ENCODE results near the gene ATXN7L1. TPM values are rescaled to one million over a fixed set of nuclear protein-coding genes. Genes with fewer than 3 reads are reported as not detected.
A peak's percentile ranks its signal among the peaks of the same experiment; 100 is the strongest.
"Not testable (repeated sequence)": the region's sequence is repeated elsewhere in the genome, so short reads cannot be mapped to it uniquely, and the experiment has no call there.

The ATXN7L1 gene
- total RNA-seq, 1 donor from 2014 or later: 5.3 TPM

- peak; percentile 52 for ATAC-seq (ENCODE audit: poor library complexity)
- intact Hi-C loops (cut with DNase I): no loop called here
- DNase-seq: no peak
Observed at GRCh38 chr7:105707967-105708762, 168.2 kb downstream of the ATXN7L1 start.

- DNase-seq (no peak), ATAC-seq (ENCODE audit: poor library complexity) (no peak)
- intact Hi-C loops (cut with DNase I): no loop called here
Observed at GRCh38 chr7:105707381-105707780, 169.0 kb downstream of the ATXN7L1 start.

DNA sequence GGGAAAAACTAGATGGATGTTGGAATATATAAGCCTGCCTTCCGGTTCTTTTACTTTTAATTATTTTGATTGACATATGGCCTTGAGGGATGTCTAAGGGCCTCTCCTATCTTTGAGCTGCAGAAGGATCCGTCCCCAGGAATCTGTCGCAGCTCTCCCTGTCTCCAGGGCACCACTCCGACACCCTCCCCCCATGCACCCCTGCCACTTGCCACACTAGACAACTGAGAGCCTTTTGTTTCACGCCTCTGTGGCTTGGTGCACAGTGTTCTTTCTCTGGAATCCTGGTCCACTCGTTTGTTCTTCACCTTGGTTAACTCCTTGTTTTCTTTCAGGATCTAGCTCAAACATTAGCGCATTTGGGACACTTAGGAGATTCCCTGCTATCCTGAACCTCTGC lies 171.0 kb downstream of the ATXN7L1 start:
- no peak for DNase-seq
- no peak for ATAC-seq (ENCODE audit: poor library complexity)
- intact Hi-C loops (cut with DNase I): no loop called here

GRCh38 chr7:105703207-105703930 lies 173.0 kb downstream of the ATXN7L1 start:
- ATAC-seq (ENCODE audit: poor library complexity): no peak
- no peak for DNase-seq
- intact Hi-C loops (cut with DNase I): no loop called here

- intact Hi-C loops (cut with DNase I): no loop called here
- ATAC-seq (ENCODE audit: poor library complexity) (no peak), DNase-seq (no peak)
Observed at GRCh38 chr7:105699568-105700236, 176.7 kb downstream of the ATXN7L1 start.

DNA sequence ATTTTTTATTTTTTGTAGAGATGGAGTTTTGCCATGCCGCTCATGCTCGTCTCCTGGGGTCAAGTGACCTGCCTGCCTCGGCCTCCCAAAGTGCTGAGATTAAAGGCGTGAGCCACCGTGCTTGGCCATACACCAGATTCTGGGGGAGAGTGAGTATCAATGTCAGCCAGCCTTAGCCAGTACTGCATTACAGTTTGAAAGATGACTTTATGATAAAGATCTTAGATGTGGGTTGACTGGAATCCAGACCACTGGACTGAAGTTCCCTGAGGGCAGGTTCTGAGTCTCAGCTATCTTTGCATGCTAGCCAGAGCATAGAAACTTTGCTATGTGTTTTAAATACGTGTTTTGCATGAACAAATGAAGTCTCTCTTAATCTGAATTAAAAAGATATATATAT lies 177.9 kb downstream of the ATXN7L1 start:
- DNase-seq (no peak), ATAC-seq (ENCODE audit: poor library complexity) (no peak)
- intact Hi-C loops (cut with DNase I): no loop called here

GRCh38 chr7:105697753-105698152 lies 178.6 kb downstream of the ATXN7L1 start:
- intact Hi-C loops (cut with DNase I): no loop called here
- no peak for DNase-seq
- ATAC-seq (ENCODE audit: poor library complexity): no peak

- intact Hi-C loops (cut with DNase I); DNase-seq; ATAC-seq (ENCODE audit: poor library complexity): not testable (repeated sequence)
Observed at GRCh38 chr7:105697169-105697568, 179.2 kb downstream of the ATXN7L1 start.

DNA sequence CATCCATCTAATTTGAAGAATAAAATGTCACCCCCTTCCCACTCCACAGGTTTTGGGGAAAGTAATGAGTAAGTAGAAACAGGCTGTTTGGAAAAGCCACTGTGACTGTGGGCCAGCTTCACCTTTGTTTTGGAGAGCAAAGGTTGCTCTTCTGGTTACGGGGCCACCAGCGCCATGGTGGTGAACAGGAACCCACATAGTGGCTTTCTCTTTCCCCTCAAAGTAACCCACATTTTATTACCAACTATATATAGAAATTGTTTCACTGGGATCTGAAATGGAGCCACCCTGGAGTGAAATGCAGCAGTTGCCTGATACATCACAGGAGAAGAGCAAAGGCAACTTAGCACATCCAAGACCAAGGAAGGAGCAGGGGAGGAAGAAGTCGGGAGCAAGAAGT lies 182.8 kb downstream of the ATXN7L1 start:
- intact Hi-C loops (cut with DNase I): no loop called here
- DNase-seq: no peak
- no peak for ATAC-seq (ENCODE audit: poor library complexity)

DNA sequence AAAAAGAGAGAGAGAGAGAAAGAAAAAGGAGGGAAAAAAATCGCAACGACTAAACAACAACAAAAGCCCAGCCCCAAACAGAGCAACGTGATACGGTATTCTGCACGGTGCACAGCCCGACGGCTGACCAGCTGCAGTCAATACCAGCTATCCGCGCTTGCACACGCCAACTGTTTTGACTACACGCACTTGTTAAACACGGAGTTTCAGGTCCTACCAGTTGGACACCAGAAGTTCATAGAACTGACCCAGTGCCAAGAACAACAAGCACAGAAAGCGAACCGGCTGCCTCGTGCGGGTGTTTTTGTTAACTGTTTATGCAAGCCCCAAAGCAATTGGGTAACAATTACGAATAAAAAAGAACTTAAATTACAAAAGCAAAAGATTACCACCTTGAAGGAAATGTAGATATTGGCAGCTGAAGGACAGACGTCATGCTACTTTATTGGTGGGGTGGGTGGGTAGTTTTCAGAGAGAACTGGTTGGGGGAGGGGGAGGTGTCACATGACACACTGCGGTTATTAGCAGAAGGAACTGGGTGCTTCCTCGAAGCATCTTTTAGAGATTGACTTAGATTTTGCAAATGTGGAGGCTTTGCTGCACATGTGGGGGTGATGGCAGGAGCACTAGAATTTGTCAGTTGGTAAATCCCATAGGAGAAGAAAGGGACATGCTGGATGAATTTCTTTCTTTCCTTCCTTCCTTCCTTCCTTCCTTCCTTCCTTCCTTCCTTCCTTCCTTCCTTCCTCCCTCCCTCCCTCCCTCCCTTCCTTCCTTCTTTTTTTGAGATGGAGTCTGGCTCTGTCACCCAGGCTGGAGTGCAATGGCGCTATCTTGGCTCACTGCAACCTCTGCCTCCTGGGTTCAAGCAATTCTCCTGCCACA lies 184.5 kb downstream of the ATXN7L1 start:
- peak; percentile 72 for DNase-seq
- intact Hi-C loops (cut with DNase I): no loop called here
- peak; percentile 87 for ATAC-seq (ENCODE audit: poor library complexity)

- peak; percentile 57 for ATAC-seq (ENCODE audit: poor library complexity)
- intact Hi-C loops (cut with DNase I): no loop called here
- no peak for DNase-seq
Observed at GRCh38 chr7:105691082-105691679, 185.2 kb downstream of the ATXN7L1 start.

DNA sequence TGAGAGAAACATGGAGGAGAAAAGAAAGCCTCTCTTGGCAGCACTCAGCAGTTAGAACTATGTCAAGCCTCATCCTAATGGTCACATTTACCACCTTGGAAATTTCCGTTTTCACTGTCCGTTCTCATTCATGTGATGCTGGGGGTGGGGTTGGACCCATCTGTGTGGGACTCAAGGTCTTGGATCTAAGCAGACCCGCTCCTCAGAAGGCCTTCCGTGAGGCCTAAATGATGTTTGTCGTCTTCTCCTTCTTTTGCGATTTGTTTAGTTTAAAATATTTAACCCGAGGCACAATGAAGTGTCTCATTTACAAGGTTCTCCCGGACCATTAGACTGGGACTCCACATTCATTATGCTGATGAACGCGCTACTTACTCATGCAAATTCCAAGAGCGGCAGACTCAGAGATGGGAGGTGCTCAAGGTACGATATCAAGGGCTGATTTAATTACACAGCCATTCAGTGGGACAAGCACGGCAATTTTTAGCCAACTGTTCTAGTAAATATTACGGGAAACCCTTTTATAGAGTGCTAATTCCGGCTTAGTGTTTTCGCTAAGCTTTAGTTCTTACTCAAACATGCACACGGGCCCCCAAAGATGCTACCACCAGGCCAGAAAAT lies 186.0 kb downstream of the ATXN7L1 start:
- no peak for DNase-seq
- intact Hi-C loops (cut with DNase I): no loop called here
- no peak for ATAC-seq (ENCODE audit: poor library complexity)

DNA sequence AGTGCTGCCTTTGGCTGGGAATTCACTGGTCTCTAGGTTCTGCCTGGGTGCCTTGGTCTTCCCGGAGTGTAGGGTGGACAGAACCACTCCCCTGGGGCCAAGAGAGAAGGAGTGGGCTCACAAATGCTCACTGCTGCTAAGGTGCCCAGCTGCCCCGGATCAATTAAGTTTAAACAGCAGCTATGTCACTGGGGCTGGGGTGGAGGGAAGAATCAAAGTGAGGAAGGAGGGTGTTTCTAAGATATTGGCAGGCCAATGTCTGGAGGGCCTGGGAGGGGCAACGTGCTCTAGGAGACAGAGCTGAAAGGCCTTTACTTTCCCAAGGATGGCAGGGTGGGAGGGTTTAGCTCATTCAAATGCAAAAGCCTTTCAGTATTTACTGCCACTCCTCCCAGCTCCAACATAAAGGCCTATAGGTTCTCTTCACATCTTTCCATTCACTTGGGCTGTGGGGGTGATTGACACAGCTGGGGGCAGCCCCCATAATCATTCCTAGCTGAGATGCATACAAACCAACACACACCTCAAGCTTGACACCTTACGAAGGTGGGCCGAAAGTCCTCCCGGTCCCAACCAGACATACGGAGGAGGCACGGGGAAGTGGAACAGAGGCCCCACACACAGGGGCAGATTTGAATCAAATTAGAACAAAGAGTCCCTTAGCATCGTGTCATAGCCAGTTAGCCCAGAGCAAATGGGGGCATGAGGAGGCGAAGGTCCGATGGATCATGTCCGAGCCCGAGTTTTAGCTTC lies 187.2 kb downstream of the ATXN7L1 start:
- ATAC-seq (ENCODE audit: poor library complexity) (no peak), DNase-seq (no peak)
- intact Hi-C loops (cut with DNase I): no loop called here

- DNase-seq (no peak), ATAC-seq (ENCODE audit: poor library complexity) (no peak)
- intact Hi-C loops (cut with DNase I): no loop called here
Observed at GRCh38 chr7:105688617-105689016, 187.8 kb downstream of the ATXN7L1 start.

DNA sequence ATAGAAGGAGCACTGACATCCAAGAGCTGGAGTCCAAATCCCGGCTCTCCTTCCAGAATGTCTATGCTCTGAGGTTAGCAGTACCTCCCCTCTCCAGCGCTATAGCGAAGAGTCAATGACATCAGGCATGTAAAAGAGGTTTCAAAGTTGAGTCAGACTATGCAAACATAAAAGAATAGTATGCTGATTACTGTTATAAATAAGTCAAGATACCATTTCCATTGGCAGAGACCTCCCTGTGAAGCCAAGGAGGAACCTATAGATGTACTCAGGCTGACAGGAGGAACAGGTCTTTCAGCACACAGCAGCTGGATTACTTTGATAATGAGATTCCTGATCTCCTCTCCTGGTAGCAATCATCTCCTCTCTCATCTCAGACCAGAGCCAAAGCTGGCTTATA lies 191.2 kb downstream of the ATXN7L1 start:
- intact Hi-C loops (cut with DNase I): no loop called here
- no peak for ATAC-seq (ENCODE audit: poor library complexity)

DNA sequence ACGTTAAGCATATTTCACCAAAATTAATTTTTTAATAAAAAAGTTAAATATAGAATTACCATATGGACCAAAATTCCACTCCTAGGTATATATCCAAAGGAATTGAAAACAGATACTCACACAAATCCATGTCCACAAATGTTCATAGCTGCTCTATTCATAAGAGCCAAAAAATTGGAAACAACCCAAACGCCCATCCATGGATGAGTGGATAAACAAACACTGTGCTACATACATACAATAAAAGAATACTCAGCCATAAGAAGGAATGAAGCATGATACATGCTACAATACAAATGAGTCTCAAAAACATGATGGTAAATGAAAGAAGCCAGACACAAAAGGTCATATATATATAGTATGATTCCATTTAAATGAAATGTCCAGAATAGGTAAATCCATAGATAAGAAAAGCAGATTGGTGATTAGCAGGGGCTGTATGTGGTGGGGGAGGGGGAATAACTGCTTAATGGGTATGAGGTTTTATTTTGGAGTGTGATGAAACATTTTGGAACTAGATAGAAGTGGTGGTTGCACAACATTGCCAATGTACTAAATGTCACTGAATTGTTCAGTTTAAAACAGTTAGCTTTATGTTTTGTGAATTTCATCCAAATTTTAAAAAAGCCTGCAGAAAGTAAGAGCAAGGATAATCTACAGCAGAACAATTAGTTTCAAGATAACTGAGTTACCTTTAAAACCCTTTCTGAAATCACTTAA lies 193.9 kb downstream of the ATXN7L1 start:
- intact Hi-C loops (cut with DNase I): no loop called here
- DNase-seq: no peak
- no peak for ATAC-seq (ENCODE audit: poor library complexity)

More for the DNA sequence above, 191.2 kb downstream of the ATXN7L1 start:
- DNase-seq: no peak

Measured in Right ventricle myocardium superior (tissue), 1 donor.